Measurements from ENCODE around the gene PHLPP2.
"Not testable (repeated sequence)": the region's sequence is repeated elsewhere in the genome, so short reads cannot be mapped to it uniquely, and the experiment has no call there.

PHLPP2 gene

DNA sequence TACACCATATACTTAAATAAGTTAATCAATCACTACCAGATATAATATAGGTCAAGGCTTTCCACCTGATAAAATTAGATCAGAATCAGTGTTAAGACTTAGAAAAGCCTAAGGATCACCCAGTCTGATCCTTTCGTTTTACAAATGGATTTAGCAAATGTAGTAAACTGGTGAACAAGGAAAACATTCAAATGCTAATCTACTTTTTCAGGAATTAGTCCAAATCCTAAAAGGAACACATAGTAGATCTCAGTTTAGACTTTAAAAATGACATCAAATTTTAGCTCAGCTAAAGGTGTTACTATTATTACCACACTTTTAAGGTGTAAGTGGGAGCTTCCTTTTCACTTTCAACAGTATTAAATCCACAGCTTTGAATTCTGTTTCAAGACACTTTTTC, 12.0 kb downstream of the PHLPP2 start:
- no peak for DNase-seq (ENCODE audit: low spot score)

DNA sequence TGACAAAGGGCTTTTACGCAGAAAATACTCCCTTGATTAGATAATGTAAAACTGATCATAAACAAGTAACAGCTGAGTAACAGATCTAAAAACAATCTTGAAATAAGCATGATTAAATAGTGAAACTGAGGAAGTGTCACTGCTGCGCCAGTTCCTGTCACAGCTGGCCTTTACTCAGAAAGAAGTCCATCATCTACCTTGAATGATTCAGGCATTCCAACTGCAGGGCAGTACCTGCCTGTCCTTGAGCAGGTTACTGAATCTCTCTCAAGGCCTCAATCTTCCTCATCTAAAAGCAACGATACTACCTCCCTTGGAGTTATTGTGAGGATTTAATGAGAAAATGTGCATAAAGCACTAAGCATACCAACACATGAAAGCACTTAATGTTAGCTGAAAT, 12.7 kb downstream of the PHLPP2 start:
- no peak for DNase-seq (ENCODE audit: low spot score)

DNA sequence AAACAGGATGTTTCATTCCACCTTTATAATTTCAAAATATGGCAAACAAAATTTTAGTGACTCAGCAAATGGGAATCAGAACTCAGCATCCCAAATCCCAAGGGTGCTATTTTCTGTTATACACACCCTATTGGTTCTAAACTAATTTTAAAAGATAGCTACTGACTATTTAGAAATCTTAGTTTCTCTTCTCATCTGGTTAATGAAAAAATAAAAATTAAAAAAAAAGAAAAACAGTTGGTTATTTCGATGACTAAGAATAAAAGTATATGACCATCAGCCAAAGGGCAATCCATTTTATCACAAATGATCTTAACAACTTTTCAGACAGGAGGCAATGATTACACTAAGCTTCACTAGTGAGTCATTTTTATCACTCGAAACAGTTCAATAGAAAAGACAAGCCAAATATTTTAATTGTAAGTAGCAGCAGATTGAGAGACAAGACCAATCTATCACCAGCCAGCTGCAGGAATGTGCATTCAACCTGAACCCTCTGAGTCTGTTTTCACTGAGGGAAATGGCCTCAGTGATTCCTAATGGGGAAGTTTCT, 15.2 kb downstream of the PHLPP2 start:
- DNase-seq (ENCODE audit: low spot score), result no peak

DNA sequence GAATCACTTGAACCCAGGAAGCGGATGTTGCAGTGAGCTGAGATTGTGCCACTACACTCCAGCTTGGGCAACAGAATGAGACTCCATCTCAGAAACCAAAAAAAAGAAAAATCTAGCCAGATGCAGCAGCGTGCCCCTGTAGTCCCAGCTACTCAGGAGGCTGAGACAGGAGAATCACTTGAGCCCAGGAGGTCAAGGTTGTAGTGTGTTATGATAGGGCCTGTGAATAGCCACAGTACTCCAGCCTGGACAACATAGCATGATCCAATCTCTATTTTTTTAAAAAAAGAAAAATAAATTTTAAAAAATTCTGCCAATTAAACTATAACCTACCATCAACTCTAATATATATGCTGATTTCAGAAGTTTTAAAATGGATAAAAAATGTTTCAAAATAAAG, 15.8 kb downstream of the PHLPP2 start:
- no peak for DNase-seq (ENCODE audit: low spot score)

DNA sequence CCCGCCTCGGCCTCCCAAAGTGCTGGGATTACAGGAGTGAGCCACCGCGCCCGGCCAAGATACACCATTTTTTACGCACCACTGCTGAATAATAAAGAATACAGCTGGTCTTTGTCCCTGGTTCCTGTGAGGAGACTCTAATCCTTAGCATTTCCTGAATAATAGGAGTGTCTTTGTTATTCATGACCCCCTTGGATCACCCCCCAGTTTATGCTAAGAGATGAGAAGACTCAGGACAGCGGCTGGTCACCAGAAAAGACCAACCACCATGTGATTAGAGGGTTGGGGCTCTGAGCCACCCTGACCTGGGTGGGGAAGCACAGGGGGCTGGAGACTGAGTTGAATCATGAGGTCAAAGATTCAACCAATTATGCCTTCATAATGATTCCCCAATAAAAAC, 17.3 kb downstream of the PHLPP2 start:
- DNase-seq (ENCODE audit: low spot score), result no peak

DNA sequence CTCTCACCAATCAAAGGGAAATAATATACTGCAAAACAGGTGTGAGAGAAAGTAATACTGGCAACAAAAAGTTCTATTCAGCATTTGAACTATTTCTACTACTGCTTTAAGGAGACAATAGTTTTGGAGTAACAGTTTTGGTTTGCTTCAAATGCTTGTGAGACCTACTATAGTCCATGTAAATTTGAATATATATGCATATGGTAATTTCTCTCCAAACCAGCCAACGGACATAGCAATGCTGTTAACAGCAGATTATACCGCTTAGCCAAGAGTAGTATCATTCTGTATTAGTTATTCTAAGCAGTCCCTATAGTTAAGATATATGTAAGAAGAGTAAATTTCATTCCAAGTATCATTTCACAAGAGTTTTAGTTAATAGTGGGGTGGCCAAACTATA, 18.5 kb downstream of the PHLPP2 start:
- DNase-seq (ENCODE audit: low spot score), result no peak

DNA sequence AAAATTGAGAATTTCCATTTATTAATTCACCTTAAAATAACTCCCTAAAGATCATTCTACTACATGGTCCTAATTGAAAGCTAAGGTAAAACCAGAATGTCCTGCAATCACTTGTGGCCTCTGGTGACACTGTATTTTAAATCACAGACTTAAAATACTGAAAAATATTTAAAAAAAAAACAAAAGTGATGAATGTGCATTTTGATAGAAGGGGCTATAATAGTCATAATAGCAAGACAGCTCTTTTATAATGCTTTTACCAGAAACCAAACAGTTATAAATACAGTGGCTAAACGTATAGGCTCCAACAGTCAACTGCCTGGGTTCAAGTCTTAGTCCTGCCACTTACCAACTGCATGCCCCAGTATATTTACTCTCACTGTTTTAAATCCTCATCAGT, 21.2 kb downstream of the PHLPP2 start:
- DNase-seq (ENCODE audit: low spot score), result no peak

DNA sequence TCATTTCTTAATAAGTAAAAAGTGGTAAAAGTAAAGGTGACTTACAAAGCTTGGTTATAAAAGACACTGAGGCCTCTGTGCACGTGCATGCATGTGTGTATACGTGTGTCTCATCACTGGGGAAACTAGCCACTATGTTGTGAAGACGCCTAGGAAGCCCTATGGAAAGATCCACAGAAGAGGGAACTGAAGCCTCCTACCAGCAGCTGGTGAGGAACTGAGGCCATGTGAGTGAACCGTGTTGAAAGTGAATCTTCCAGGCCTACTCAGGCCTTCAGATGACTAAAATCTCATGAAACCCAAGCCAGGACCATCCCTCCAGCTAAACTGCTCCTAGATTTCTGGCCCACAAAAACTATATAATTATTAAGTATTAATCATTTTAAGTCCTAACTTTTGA, 23.7 kb downstream of the PHLPP2 start:
- DNase-seq (ENCODE audit: low spot score), result no peak

DNA sequence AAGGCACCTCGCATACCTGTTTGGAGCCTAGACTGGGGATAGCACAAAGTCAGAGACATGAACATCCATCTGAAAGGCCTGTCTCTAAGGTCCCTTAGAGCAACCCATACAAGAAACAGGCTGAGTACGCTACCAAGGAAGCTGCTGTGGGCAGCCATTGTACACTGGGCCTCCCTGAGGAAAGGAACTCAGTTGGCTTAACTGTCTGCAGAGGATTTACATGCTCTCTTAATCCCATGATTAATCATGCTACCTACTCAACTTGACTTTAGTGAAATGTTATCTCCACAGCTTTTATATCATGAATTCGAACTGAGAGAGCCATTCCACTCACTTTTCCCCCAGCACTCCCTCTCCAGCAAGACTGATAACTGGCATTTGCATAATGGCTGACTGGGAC, 26.0 kb downstream of the PHLPP2 start:
- no peak for DNase-seq (ENCODE audit: low spot score)

DNA sequence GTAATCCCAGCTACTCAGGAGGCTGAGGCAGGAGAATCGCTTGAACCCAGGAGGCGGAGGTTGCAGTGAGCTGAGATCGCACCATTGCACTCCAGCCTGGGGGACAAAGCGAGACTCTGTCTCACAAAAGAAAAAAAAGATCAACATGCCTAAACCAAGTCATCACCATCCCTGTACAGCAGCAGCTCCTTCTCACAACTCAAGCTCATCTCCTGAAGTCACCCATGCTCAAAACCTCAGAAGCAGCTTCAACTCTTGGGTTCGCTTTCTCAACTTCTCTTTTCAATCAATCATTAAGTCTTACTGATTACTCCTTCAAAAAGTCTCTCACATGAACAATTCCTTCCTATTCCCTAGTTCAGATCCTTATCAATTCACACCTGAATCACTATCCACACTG, 31.3 kb downstream of the PHLPP2 start:
- DNase-seq (ENCODE audit: low spot score), result no peak

DNA sequence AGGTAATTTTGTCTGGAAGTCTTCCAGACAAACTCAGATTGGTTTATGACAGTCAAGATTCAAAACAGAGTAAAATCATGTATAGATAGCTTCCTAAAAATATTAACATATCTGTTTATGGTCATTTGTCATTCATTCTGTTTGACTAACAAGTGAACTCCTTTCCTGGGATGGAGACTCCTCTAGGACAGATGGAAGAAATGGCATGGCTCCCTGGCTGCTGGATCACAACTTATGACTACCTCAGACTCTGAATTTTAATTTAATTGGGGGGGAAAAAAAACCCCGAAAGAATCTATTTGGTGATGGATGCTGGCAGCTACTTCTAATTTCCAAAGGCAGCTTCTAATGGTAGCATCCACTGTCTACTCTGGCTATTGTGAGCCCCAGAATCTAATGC, 34.6 kb downstream of the PHLPP2 start:
- DNase-seq (ENCODE audit: low spot score), result no peak

DNA sequence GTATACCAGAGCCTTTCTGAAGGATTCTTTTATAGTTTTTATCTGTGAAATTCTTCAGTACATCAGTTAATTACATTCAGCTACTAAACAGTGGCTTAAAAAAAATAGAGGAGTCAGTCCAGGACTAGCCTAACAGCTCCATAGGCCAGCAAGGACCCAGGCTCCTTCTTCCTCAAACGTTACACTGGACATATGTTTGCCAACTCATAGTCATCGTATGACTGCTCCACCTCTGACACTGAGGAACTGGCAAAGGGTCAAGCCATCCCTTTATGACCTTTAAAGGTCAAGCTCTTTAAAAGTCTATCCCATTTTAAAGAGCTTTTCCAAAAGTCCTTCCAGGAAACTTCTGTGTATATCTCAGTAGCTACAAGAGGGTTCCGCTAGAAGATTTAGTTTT, 36.6 kb downstream of the PHLPP2 start:
- no peak for DNase-seq (ENCODE audit: low spot score)

DNA sequence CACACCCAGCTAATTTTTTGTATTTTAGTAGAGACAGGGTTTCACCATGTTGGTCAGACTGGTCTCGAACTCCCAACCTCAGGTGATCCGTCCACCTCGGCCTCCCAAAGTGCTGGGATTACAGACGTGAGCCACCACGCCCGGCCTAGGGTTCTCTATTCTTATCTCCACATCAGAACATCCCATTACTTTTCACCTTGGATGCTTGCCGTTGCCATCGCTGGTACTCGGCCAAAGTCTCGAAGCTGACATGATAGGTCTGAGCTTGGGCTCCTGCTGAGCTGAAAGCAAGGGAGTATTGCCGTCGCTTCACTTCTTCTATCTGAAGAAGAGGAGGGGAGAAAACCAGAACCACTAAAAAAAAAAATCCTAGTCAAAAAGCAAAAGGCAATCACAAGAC, 40.2 kb downstream of the PHLPP2 start:
- DNase-seq (ENCODE audit: low spot score), result not testable (repeated sequence)

DNA sequence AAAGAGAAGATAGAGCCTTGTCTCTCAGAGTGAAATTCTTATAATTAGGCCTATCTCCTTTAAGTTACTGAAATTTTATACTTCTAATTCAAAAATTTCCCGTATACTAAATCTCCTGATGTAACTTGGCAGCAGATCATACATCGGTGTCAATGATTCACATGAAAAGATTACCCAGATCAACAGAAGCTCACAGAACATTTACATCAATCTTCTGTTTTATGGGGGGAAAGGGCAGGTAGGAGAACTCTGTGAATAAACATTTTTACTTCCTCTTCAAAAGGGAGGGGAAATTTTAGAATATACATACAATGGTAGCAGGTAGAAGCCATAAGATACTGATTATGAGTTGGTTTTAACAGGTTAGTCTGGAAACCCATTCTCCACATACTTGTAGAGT, 43.1 kb downstream of the PHLPP2 start:
- no peak for DNase-seq (ENCODE audit: low spot score)

DNA sequence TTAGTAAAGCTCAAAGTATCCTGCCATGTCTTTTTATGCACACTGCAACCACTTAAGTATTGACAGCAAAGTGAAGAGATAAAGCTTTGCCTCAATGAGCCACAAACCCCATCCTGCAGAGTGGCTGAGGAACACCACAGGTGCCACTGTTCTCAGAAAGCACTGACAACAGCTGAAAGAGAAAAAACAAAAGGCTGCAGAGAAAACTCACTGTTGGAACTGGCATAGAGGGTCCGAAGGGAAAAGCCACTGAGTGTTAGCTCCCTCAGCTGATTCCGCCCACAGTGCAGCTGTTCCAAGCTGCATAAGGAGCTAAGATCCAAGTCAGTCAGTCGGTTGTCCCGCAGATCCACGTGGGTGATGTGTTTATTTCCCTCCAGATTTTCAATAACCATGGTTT, 48.3 kb downstream of the PHLPP2 start:
- no peak for DNase-seq (ENCODE audit: low spot score)

DNA sequence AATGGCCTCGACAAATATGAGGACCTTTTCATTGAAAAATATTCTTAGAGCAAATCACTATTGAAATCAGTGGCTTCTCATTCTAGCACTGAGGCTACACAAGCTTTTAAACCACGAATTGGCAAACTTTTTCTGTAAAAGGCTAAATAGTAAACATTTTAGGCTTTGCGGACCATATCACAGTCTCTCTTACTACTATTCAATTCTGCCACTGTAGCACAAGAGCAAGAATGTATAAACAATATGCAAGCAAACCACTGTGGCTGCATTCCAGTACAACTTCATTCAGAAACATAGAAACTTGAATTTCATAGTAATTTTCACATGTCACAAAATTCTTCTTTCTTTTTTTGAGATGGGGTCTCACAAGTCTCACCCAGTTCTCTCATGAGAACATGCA, 49.1 kb downstream of the PHLPP2 start:
- DNase-seq (ENCODE audit: low spot score), result no peak

DNA sequence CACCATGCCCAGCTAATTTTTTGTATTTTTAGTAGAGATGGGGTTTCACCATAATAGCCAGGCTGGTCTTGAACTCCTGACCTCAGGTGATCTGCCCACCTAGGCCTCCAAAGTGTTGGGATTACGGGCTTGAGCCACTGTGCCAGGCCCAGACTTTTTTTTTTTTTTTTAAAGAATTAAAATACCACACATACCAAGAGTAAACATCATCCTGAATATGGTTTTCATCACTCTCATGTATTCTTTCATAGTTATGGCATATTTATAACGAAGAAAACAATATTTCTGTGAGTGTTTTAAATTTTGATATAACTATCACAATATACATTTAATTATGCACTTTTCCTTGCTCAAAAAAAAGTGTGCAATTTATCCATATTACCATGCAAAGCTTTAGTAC, 50.3 kb downstream of the PHLPP2 start:
- DNase-seq (ENCODE audit: low spot score), result no peak

DNA sequence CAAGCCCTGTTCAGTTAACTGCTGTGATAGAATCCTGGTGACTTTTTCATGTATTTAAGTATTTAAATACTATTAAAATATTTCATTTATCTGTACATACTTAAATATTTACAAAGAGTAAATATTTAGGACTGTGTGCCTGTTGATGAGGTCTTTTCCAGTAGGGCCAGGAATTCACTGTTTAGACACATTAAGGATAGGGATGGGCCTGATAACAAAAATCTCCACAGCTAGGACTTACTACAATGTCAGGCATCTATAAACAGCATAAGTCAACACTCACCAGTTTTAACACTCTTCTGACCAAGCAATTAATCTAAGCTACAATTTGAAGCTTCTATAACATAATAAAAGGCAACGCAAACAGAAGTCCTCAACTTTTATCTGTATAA, 50.9 kb downstream of the PHLPP2 start:
- no peak for DNase-seq (ENCODE audit: low spot score)

DNA sequence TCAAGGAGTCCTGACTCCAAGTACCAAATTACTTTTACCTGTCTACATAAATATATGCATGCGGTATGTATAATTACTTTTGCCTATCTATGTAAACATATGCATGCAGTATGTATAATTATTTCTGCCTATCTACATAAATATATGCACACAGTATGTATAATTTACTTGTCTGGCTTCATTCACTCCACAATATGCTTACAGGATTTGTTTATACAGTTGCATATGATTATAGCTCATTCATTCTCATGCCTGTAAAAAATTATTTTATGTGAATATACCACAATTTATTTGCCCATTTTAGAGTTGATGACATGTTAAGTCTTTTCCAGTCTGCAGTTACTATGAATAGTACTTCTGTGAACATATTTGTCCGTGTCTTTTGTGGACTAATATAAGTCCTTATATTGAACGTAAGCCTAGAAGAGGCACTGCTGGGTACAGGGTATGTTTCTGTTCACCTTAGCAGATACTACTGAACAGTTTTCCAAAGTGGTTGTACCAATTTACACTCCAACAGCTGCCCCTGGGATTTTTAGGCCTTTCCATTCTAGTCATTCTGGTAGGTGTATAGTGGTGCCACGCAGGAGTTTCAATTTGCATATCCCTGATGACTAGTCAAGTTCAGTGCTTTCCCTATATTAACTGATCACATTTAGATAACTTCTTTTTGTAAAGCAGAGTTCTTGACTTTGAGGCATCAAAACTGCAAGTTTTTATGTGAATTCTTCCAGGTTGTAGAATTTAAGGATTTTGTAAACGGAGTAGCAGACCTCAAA, 51.5 kb downstream of the PHLPP2 start:
- DNase-seq (ENCODE audit: low spot score), result no peak

DNA sequence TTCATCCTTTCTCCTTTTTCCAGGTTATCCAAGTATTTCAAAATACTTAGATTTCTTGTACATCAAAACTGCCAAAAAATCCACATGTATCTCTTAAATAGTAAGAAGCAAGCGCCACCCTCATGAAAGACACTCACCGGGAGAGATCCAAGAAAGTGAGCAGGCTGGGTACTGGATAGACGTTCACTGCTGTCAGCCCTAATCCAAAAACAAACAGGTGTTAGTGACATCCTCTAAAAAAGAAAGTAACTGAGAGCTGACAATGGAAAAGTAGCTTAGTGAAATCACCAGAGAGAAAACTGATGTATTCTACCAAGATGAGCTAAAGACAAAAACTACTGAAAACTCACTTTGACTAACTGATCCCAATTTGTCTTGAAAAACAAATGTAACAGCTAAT, 52.4 kb downstream of the PHLPP2 start:
- DNase-seq (ENCODE audit: low spot score), result no peak

DNA sequence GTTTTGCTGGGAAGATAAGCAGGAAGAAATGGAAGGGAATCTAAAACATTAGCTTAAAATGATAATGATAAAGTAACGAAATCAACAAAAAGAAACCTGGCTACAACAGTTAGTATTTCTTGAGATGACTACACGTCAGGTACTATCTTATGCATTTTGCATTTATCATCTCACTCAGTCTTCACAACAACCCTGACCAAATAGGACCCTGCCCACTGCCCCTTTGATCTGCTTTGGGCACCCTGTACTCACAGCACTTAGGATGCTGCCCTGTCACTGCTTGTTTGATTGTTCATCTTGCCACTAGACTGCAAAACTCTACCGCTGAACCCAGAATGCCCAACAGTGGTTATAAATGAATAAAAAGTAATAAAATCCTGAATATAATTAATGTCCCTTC, 53.3 kb downstream of the PHLPP2 start:
- no peak for DNase-seq (ENCODE audit: low spot score)

DNA sequence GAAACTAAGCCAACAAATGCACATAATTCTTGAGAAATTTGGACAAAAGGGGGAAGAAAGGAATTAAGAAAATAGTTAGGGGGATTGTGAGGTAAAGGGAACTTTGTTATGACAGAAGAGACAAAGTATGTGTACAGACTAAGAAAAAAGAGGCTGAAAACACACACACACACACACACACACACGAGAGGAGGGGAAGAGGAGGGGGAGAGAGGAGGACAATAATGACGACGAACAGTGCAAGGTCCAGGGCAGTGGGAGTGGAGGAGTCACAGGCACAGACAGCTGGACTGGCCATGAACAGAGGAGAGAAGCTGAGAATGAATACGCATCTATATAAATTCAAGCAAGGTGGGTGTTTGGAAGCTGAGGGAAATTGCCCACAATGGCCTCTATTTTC, 54.0 kb downstream of the PHLPP2 start:
- DNase-seq (ENCODE audit: low spot score), result no peak

DNA sequence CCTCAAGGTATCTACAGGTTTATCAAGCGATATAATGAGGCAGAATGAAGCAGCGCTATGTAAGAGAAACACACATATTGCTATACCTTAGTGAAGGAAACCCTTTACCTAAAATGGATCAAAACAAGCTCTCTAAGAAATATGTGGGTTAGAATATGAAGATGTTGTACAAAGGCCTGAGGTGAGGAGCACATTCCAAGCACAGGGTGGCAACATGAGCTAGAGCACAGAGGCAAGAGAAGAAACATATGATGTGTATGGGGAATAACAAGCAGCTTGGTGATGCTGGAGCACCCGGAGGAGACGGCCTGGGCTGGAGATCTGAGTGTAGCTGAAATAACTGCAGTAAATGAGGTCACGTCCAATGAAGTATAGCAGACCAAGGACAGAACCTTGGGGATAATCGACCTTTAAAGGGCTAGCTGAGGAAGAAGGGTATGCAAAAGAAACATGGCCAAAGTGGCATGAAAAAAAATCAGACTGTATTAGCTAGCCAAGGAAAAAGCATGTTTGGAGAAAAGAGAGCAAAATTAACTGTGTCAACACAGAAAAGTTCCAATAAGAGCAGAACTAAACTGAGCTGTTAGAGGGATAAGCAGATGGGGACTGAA, 54.5 kb downstream of the PHLPP2 start:
- no peak for DNase-seq (ENCODE audit: low spot score)
